Astrocyte (in vitro differentiated cells and primary cell): ENCODE measurements around the gene CABLES2.

ENCODE experiments used
- CTCF ChIP-seq: IDR thresholded peaks from 2 replicates; pipeline ENCODE4 v1.5.1; 2011; ENCODE audit warnings: low read depth, mild to moderate bottlenecking, inconsistent platforms, low read length, moderate library complexity; ENCODE audit not compliant: insufficient read depth
- EZH2 ChIP-seq: IDR thresholded peaks from 2 replicates; pipeline ENCODE4 v1.6.1; 2012; ENCODE audit warnings: mild to moderate bottlenecking, low read length, inconsistent platforms; ENCODE audit not compliant: insufficient read depth

GRCh38 chr20:62390317-62391164 lies 16.5 kb downstream of the CABLES2 start:
- TF ChIP-seq EZH2 (no peak), CTCF (no peak)
